ENCODE data around the gene HOOK1.

DNA sequence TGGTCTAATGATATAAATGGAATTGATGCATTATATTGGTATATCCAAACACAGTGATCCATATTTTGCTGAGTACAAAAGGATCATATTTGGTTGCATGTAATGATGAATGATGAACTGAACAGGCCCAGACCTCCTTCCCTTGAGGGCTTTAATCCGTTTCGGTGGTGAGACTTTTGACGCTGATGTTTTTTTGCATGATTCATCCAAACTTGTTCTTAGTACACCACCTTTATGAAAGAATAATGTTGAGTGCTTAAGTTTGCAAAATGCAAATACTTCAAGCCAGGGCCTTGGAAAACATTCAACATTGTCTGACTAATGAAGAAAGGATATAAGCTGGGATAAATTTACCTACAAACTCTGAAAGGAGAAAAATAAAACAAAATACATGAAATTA lies 19.2 kb downstream of the HOOK1 start:
- TF ChIP-seq, protein P1, sequence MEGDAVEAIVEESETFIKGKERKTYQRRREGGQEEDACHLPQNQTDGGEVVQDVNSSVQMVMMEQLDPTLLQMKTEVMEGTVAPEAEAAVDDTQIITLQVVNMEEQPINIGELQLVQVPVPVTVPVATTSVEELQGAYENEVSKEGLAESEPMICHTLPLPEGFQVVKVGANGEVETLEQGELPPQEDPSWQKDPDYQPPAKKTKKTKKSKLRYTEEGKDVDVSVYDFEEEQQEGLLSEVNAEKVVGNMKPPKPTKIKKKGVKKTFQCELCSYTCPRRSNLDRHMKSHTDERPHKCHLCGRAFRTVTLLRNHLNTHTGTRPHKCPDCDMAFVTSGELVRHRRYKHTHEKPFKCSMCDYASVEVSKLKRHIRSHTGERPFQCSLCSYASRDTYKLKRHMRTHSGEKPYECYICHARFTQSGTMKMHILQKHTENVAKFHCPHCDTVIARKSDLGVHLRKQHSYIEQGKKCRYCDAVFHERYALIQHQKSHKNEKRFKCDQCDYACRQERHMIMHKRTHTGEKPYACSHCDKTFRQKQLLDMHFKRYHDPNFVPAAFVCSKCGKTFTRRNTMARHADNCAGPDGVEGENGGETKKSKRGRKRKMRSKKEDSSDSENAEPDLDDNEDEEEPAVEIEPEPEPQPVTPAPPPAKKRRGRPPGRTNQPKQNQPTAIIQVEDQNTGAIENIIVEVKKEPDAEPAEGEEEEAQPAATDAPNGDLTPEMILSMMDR (conservative IDR thresholded peaks at IDR 0.05; ENCODE audit: low read length) = no peak
- TF ChIP-seq EZH2phosphoT487 (IDR thresholded peaks at IDR 0.05; ENCODE audit: borderline replicate concordance, low read depth, low read length) = no peak

Data from OCI-LY7 (cell line).